Measurements from ENCODE around the gene CMIP. TPM values are rescaled to one million over a fixed set of nuclear protein-coding genes. Genes with fewer than 3 reads are reported as not detected.

CMIP gene
- total RNA-seq, 1 donor from 2014 or later: 163 TPM

- Mint-ChIP-seq H3K27ac (ENCODE audit: unreplicated experiment) (peak overlapping the region; percentile 53), H3K36me3 (ENCODE audit: unreplicated experiment) (no peaks in the 10 kb centered on the region), H3K9me3 (ENCODE audit: unreplicated experiment) (peaks cover 11% of the 10 kb centered on the region), H3K27me3 (ENCODE audit: unreplicated experiment) (peaks cover 6% of the 10 kb centered on the region), H3K4me3 (ENCODE audit: unreplicated experiment) (peak overlapping the region; percentile 21), H3K4me1 (ENCODE audit: low read depth, unreplicated experiment) (peaks cover 49% of the 10 kb centered on the region)
- DNase-seq: no peak
- TF ChIP-seq CTCF (IDR thresholded peaks at IDR 0.05; ENCODE audit: partially characterized antibody, unreplicated experiment): no peak
Observed at GRCh38 chr16:81537721-81538561, 93.3 kb downstream of the CMIP start.

GRCh38 chr16:81539009-81539758, 94.6 kb downstream of the CMIP start:
- Mint-ChIP-seq H3K27me3 (ENCODE audit: unreplicated experiment) (peaks cover 5% of the 10 kb centered on the region), H3K4me1 (ENCODE audit: low read depth, unreplicated experiment) (peaks cover 44% of the 10 kb centered on the region), H3K27ac (ENCODE audit: unreplicated experiment) (peak overlapping the region; percentile 48), H3K9me3 (ENCODE audit: unreplicated experiment) (peaks cover 14% of the 10 kb centered on the region), H3K4me3 (ENCODE audit: unreplicated experiment) (peak overlapping the region; percentile 43), H3K36me3 (ENCODE audit: unreplicated experiment) (no peaks in the 10 kb centered on the region)
- no peak for DNase-seq
- no peak for TF ChIP-seq CTCF (IDR thresholded peaks at IDR 0.05; ENCODE audit: partially characterized antibody, unreplicated experiment)

DNA sequence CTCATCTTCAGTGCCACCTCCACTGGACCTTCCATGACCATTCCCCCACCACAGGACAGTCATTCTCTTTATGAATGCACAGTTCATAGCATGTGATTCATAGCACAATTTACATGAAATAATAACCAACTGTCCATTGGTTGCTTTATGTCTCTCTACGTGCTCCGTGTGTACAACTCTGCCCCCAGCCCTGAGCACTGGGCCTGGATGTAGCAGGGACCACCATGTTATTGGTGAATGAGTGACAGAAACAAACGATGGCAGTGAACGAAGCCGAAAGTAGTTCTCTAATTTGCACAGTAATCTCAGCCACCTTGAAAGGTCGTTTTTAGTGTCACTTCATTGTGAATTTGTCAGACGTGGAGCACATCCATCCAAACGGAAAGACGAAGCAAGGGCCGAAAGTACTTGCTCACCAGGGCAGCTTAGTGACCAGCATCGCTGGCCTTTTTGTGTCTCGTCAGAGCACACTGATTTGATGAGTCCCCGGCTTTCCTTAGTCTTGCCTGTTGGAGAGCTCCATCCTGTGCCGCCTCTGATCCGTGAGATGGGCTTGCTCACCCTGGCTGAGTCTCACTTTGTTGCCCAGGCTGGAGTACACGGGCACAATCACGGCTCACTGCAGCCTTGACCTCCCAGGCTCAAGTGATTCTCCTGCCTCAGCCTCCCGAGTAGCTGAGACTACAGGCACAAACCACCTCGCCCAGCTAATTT, 95.3 kb downstream of the CMIP start:
- no peaks in the 10 kb centered on the region for H3K36me3 Mint-ChIP-seq (ENCODE audit: unreplicated experiment)
- H3K27ac Mint-ChIP-seq (ENCODE audit: unreplicated experiment): peak overlapping the region; percentile 48
- DNase-seq: no peak
- H3K4me1 Mint-ChIP-seq (ENCODE audit: low read depth, unreplicated experiment): peaks cover 44% of the 10 kb centered on the region
- peaks cover 15% of the 10 kb centered on the region for H3K9me3 Mint-ChIP-seq (ENCODE audit: unreplicated experiment)
- TF ChIP-seq CTCF (IDR thresholded peaks at IDR 0.05; ENCODE audit: partially characterized antibody, unreplicated experiment): no peak
- H3K4me3 Mint-ChIP-seq (ENCODE audit: unreplicated experiment): peak overlapping the region; percentile 43
- H3K27me3 Mint-ChIP-seq (ENCODE audit: unreplicated experiment): peaks cover 5% of the 10 kb centered on the region

GRCh38 chr16:81541314-81541713, 96.7 kb downstream of the CMIP start:
- Mint-ChIP-seq H3K9me3 (ENCODE audit: unreplicated experiment) (peaks cover 14% of the 10 kb centered on the region), H3K27me3 (ENCODE audit: unreplicated experiment) (peaks cover 7% of the 10 kb centered on the region), H3K36me3 (ENCODE audit: unreplicated experiment) (no peaks in the 10 kb centered on the region), H3K4me1 (ENCODE audit: low read depth, unreplicated experiment) (peaks cover 45% of the 10 kb centered on the region), H3K27ac (ENCODE audit: unreplicated experiment) (no peak overlapping the region), H3K4me3 (ENCODE audit: unreplicated experiment) (no peak overlapping the region)
- no peak for DNase-seq
- no peak for TF ChIP-seq CTCF (IDR thresholded peaks at IDR 0.05; ENCODE audit: partially characterized antibody, unreplicated experiment)

Measured in glutamatergic neuron (in vitro differentiated cells).